ENCODE results near the gene UST.

Gene UST

DNA sequence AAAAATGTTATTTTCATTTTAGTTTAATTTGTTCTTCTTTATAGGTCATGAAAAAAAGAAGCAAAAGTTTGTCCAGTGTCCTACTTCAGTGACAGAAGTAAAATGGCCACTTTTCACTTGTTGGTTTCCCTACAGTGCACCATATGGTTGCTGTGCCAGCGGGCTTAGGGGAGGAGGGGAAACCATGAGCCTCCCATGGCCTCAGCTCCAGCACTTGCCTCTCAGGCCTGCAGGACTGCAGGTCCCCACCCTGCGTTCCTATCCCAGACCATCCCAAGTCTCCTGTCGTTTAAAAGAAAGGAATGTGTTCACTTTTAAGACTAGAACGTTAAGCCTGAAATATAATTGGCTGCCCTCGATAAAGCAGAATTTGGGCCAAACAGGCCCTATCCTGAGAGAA, 360.7 kb downstream of the UST start:
- peaks cover 21% of the 10 kb centered on the region for H3K4me1 ChIP-seq (ENCODE audit: control insufficient read depth, low read length)
- H3K27ac ChIP-seq (ENCODE audit: low read depth, low read length): no peak overlapping the region
- H3K27me3 ChIP-seq (ENCODE audit: control insufficient read depth, low read length): no peaks in the 10 kb centered on the region
- H3K4me2 ChIP-seq (ENCODE audit: low read length): no peak overlapping the region
- H3K9me2 ChIP-seq (replicated peaks; ENCODE audit: control insufficient read depth, low read length): no peaks in the 10 kb centered on the region
- no peaks in the 10 kb centered on the region for H3K79me2 ChIP-seq (ENCODE audit: control insufficient read depth, low read length)
- H3F3A ChIP-seq (ENCODE audit: control insufficient read depth, insufficient read depth): no peaks in the 10 kb centered on the region
- no peaks in the 10 kb centered on the region for H3K9me3 ChIP-seq (ENCODE audit: control insufficient read depth, insufficient read depth, low read length)
- H3K36me3 ChIP-seq (ENCODE audit: control insufficient read depth, low read length): no peaks in the 10 kb centered on the region
- no peak overlapping the region for H3K4me3 ChIP-seq (ENCODE audit: low read length)
- no peaks in the 10 kb centered on the region for H4K20me1 ChIP-seq (ENCODE audit: control insufficient read depth, insufficient read depth, low read depth, low read length)
- no peak for TF ChIP-seq EZH2phosphoT487 (IDR thresholded peaks at IDR 0.05; ENCODE audit: borderline replicate concordance, low read length)
- TF ChIP-seq, protein P1, sequence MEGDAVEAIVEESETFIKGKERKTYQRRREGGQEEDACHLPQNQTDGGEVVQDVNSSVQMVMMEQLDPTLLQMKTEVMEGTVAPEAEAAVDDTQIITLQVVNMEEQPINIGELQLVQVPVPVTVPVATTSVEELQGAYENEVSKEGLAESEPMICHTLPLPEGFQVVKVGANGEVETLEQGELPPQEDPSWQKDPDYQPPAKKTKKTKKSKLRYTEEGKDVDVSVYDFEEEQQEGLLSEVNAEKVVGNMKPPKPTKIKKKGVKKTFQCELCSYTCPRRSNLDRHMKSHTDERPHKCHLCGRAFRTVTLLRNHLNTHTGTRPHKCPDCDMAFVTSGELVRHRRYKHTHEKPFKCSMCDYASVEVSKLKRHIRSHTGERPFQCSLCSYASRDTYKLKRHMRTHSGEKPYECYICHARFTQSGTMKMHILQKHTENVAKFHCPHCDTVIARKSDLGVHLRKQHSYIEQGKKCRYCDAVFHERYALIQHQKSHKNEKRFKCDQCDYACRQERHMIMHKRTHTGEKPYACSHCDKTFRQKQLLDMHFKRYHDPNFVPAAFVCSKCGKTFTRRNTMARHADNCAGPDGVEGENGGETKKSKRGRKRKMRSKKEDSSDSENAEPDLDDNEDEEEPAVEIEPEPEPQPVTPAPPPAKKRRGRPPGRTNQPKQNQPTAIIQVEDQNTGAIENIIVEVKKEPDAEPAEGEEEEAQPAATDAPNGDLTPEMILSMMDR (IDR thresholded peaks at IDR 0.05; ENCODE audit: low read depth, low read length, poor library complexity, severe bottlenecking): no peak

DNA sequence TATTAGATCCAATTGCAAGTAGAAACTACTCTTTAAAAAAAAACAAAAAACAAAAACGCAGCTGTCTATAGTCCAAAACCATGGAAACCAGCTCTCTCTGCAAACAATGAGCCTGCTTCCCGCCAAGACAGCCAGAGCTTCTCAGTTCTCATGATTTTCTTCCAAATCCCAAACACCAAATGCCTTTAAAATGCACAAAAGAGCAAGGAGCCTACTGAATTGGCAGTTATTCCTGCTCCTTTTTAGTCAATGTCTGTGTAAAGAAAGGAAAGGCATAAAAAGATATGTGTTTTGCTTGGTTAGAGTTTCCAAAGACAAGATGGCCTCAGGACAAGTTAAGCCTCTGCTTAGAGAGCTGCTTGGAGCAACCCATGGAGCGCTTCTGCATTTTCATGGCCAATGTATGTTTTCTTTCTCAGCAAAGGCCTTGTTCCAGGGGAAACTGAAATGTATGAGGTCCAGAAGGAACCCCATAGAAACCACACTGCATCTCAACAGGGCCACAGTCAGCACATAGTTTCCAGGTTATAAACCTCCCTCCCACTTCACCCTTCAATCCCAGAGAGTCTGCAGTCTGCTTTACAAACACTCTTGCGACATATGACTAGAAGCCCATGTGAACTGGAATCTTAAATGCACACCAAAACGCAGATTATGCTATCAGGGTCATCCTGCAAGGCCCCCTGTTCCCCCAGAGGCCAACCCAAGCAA, 361.4 kb downstream of the UST start:
- Histone ChIP-seq H3K27ac (ENCODE audit: low read depth, low read length) (no peak overlapping the region), H3K9me3 (ENCODE audit: control insufficient read depth, insufficient read depth, low read length) (no peaks in the 10 kb centered on the region), H3F3A (ENCODE audit: control insufficient read depth, insufficient read depth) (no peaks in the 10 kb centered on the region), H3K27me3 (ENCODE audit: control insufficient read depth, low read length) (no peaks in the 10 kb centered on the region), H4K20me1 (ENCODE audit: control insufficient read depth, insufficient read depth, low read depth, low read length) (no peaks in the 10 kb centered on the region), H3K4me1 (ENCODE audit: control insufficient read depth, low read length) (peaks cover 21% of the 10 kb centered on the region), H3K9me2 (replicated peaks; ENCODE audit: control insufficient read depth, low read length) (no peaks in the 10 kb centered on the region), H3K4me2 (ENCODE audit: low read length) (no peak overlapping the region), H3K4me3 (ENCODE audit: low read length) (no peak overlapping the region), H3K36me3 (ENCODE audit: control insufficient read depth, low read length) (no peaks in the 10 kb centered on the region), H3K79me2 (ENCODE audit: control insufficient read depth, low read length) (no peaks in the 10 kb centered on the region)
- TF ChIP-seq, protein P1 (IDR thresholded peaks at IDR 0.05; ENCODE audit: low read depth, low read length, poor library complexity, severe bottlenecking): no peak
- TF ChIP-seq EZH2phosphoT487 (IDR thresholded peaks at IDR 0.05; ENCODE audit: borderline replicate concordance, low read length): no peak

DNA sequence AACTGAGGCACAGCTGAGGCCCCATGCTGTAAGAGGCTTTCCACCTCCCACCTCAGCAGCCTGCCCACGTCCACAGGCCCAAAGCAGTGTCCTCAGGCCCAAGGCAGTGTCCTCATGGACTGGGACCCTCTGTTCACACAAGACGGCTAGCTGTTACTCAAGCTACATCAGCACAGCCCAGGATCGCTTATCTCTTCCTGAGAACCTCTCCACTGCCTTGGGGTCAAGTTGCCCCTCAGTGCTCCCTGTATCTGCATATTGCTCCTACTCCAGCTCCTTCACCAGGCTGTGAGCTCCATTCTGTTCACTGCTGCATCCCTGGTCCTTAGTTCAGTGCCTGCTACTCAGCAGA, 361.9 kb downstream of the UST start:
- peaks cover 21% of the 10 kb centered on the region for H3K4me1 ChIP-seq (ENCODE audit: control insufficient read depth, low read length)
- H3K9me3 ChIP-seq (ENCODE audit: control insufficient read depth, insufficient read depth, low read length): no peaks in the 10 kb centered on the region
- TF ChIP-seq, protein P1 (IDR thresholded peaks at IDR 0.05; ENCODE audit: low read depth, low read length, poor library complexity, severe bottlenecking): no peak
- TF ChIP-seq EZH2phosphoT487 (IDR thresholded peaks at IDR 0.05; ENCODE audit: borderline replicate concordance, low read length): no peak
- no peak overlapping the region for H3K4me3 ChIP-seq (ENCODE audit: low read length)
- no peak overlapping the region for H3K27ac ChIP-seq (ENCODE audit: low read depth, low read length)
- H3F3A ChIP-seq (ENCODE audit: control insufficient read depth, insufficient read depth): no peaks in the 10 kb centered on the region
- no peaks in the 10 kb centered on the region for H3K36me3 ChIP-seq (ENCODE audit: control insufficient read depth, low read length)
- no peaks in the 10 kb centered on the region for H4K20me1 ChIP-seq (ENCODE audit: control insufficient read depth, insufficient read depth, low read depth, low read length)
- H3K9me2 ChIP-seq (replicated peaks; ENCODE audit: control insufficient read depth, low read length): no peaks in the 10 kb centered on the region
- no peak overlapping the region for H3K4me2 ChIP-seq (ENCODE audit: low read length)
- H3K27me3 ChIP-seq (ENCODE audit: control insufficient read depth, low read length): no peaks in the 10 kb centered on the region
- no peaks in the 10 kb centered on the region for H3K79me2 ChIP-seq (ENCODE audit: control insufficient read depth, low read length)
